Endothelial cell (in vitro differentiated cells): ENCODE measurements around the gene HNRNPM. TPM values are rescaled to one million over a fixed set of nuclear protein-coding genes. Genes with fewer than 3 reads are reported as not detected.

Experiments used
- DNase-seq: peaks from one replicate; pipeline ENCODE4 v3.0.0; 2021; ENCODE audit warnings: low spot score
- H3K27ac Mint-ChIP-seq: one replicate; pipeline ENCODE4 v1.8.0; 2021; ENCODE audit warnings: mixed read lengths, inconsistent platforms; ENCODE audit not compliant: unreplicated experiment
- H3K27me3 Mint-ChIP-seq: one replicate; pipeline ENCODE4 v1.8.0; 2021; ENCODE audit warnings: mild to moderate bottlenecking, moderate library complexity, mixed read lengths, inconsistent platforms; ENCODE audit not compliant: unreplicated experiment
- H3K36me3 Mint-ChIP-seq: one replicate; pipeline ENCODE4 v1.8.0; 2021; ENCODE audit warnings: mild to moderate bottlenecking, low read depth, mixed read lengths, inconsistent platforms; ENCODE audit not compliant: unreplicated experiment
- H3K4me1 Mint-ChIP-seq: one replicate; pipeline ENCODE4 v1.8.0; 2021; ENCODE audit warnings: mild to moderate bottlenecking, mixed read lengths, inconsistent platforms; ENCODE audit not compliant: unreplicated experiment
- H3K4me3 Mint-ChIP-seq: one replicate; pipeline ENCODE4 v1.8.0; 2021; ENCODE audit warnings: mild to moderate bottlenecking, mixed read lengths, inconsistent platforms; ENCODE audit not compliant: unreplicated experiment
- H3K9me3 Mint-ChIP-seq: one replicate; pipeline ENCODE4 v1.8.0; 2021; ENCODE audit warnings: mixed read lengths, inconsistent platforms; ENCODE audit not compliant: unreplicated experiment
- CTCF ChIP-seq: fragments of 200-600 bp; sonication (generic); IDR thresholded peaks from one replicate; pipeline ENCODE4 v1.5.0; 2021; ENCODE audit warnings: antibody characterized with exemption; ENCODE audit not compliant: unreplicated experiment
- total RNA-seq: library from RNA; stranded (reverse); fragmentation: NEBNext Ultra II Directional; extraction: Animal tissue kit (Norgen Biotek cat#: 25700); gene quantifications from one replicate; pipeline ENCODE4 v1.2.1, GENCODE V29; 2021; ENCODE audit not compliant: unreplicated experiment

Gene HNRNPM
- total RNA-seq, 1 donor from 2014 or later: 223 TPM

GRCh38 chr19:8426283-8426682 is 18.5 kb upstream of the HNRNPM start:
- no peak overlapping the region for H3K4me3 Mint-ChIP-seq
- peaks cover 8% of the 10 kb centered on the region for H3K4me1 Mint-ChIP-seq
- no peaks in the 10 kb centered on the region for H3K9me3 Mint-ChIP-seq
- DNase-seq: no peak
- H3K27ac Mint-ChIP-seq: no peak overlapping the region
- H3K36me3 Mint-ChIP-seq: peaks cover 14% of the 10 kb centered on the region
- H3K27me3 Mint-ChIP-seq: peaks cover 5% of the 10 kb centered on the region
- TF ChIP-seq CTCF: no peak

- H3K36me3 Mint-ChIP-seq: peaks cover 14% of the 10 kb centered on the region
- H3K4me1 Mint-ChIP-seq: no peaks in the 10 kb centered on the region
- H3K27ac Mint-ChIP-seq: no peak overlapping the region
- no peaks in the 10 kb centered on the region for H3K9me3 Mint-ChIP-seq
- peaks cover 8% of the 10 kb centered on the region for H3K27me3 Mint-ChIP-seq
- no peak overlapping the region for H3K4me3 Mint-ChIP-seq
- no peak for TF ChIP-seq CTCF
- DNase-seq: no peak
These were observed 15.7 kb upstream of the HNRNPM start for GRCh38 chr19:8429044-8429443.

- no peak for TF ChIP-seq CTCF
- Mint-ChIP-seq H3K4me1 (no peaks in the 10 kb centered on the region), H3K4me3 (no peak overlapping the region), H3K27me3 (peaks cover 8% of the 10 kb centered on the region), H3K9me3 (no peaks in the 10 kb centered on the region), H3K36me3 (peaks cover 14% of the 10 kb centered on the region), H3K27ac (no peak overlapping the region)
- DNase-seq: no peak
These were observed 14.9 kb upstream of the HNRNPM start for GRCh38 chr19:8429826-8430225.

GRCh38 chr19:8430650-8431049 is 14.1 kb upstream of the HNRNPM start:
- TF ChIP-seq CTCF: no peak
- no peak for DNase-seq
- Mint-ChIP-seq H3K4me3 (no peak overlapping the region), H3K27me3 (peaks cover 8% of the 10 kb centered on the region), H3K27ac (no peak overlapping the region), H3K9me3 (no peaks in the 10 kb centered on the region), H3K4me1 (no peaks in the 10 kb centered on the region), H3K36me3 (peaks cover 19% of the 10 kb centered on the region)

GRCh38 chr19:8438236-8438635 is 6.5 kb upstream of the HNRNPM start:
- no peaks in the 10 kb centered on the region for H3K9me3 Mint-ChIP-seq
- no peak for TF ChIP-seq CTCF
- peaks cover 15% of the 10 kb centered on the region for H3K36me3 Mint-ChIP-seq
- H3K4me1 Mint-ChIP-seq: peaks cover 3% of the 10 kb centered on the region
- peaks cover 6% of the 10 kb centered on the region for H3K27me3 Mint-ChIP-seq
- no peak for DNase-seq
- peak overlapping the region; percentile 47 for H3K4me3 Mint-ChIP-seq
- no peak overlapping the region for H3K27ac Mint-ChIP-seq
